Caki2 (cell line): ENCODE data around the gene RABL6. TPM values are rescaled to one million over a fixed set of nuclear protein-coding genes. Genes with fewer than 3 reads are reported as not detected.

Experiments used
- DNase-seq: peaks from one replicate; pipeline ENCODE4 v3.0.0-alpha.2; 2015; ENCODE audit warnings: low read depth
- in situ Hi-C: cut with HindIII; loops from 2 replicates; pipeline ENCODE4 v1.10.0; 2016; ENCODE audit warnings: low sequenced_read_pairs, low pct_unique_long_range_greater_than_20kb, mixed read lengths
- total RNA-seq: library from RNA; depleted of rRNA; stranded (reverse); fragments of >200 nt; shearing (Covaris generic); gene quantifications from 2 replicates; pipeline ENCODE4 v1.2.3, GENCODE V29; 2014; ENCODE audit warnings: low replicate concordance

Gene RABL6
- total RNA-seq, 1 experiment from 2014 or later, result 103 TPM

DNA sequence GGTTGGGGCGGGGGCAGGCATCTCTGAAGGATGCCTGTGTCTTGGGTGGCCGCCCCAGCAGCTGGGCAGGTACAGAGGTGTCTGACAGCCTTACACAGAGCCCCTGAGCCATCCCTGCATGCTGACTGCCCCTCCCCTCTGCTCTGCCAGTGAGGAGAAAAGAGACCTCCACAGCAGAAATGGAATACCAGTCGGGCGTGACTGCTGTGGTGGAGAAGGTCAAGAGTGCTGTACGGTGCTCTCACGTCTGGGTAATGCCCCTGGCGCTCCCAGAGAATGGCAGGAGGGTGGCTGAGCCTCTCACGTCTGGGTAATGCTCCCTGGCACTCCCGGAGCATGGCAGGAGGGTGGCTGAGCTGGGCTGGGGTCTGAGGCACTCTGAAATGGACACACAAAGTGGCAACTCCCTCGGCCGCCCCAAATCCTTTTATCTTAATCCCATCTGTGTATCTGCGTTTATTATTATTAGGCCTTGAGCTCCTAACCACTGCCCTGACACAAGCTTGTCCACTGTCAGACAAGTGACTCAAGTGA is 2.5 kb upstream of the RABL6 start:
- in situ Hi-C loops, result no loop called here

GRCh38 chr9:136806067-136806466 is 1.7 kb upstream of the RABL6 start:
- in situ Hi-C loops, result no loop called here
- DNase-seq, result no peak

More for the DNA sequence above, 2.5 kb upstream of the RABL6 start:
- DNase-seq, result no peak

DNA sequence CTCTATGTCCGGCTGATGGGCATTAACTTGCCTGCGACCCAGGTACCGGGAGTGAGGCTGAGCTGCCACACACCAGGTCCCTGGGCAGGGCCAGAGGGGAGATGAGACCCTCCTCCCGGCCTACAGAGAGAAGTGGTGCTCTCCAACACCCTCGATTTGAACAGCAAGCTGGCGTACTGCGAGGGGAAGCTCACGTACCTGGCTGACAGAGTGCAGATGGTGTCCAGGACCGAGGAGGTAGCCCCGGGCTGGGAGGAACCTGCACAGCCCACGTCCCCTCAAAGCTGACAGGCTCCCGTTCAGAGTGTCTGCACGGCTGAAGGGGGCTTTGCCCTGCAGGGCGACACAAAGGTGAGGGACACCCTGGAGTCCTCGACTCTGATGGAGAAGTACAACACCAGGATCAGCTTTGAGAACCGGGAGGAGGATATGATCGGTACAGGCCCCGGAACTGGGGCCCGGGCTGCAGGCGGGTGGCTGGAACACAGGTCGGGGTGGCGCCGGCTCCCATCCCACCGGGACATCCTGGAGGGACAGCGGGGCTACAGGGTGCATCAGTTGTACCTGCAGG is 1.0 kb upstream of the RABL6 start:
- in situ Hi-C loops, result no loop called here
- DNase-seq, result no peak

- in situ Hi-C loops, result no loop called here
These were observed 492 bp downstream of the RABL6 start for GRCh38 chr9:136808075-136808805.

DNA sequence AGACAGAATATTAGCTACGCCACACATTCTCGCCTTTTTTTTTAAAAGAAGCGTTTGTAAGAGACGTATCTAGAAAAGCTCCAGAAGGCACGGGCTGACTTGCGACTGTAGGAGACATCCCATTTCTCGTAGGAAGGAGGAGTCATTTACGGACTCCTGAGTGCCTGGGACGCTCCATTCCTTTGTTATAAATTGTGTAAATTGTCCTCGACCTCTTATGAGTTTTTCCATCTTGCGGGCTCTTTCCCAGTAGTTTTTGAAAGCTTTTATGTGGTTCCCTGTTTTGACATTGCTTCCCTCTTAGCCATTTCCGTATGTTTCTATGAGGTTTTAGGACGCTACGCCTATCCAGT is 1.0 kb downstream of the RABL6 start:
- in situ Hi-C loops, result no loop called here
- DNase-seq, result no peak

More at GRCh38 chr9:136808075-136808805, 492 bp downstream of the RABL6 start:
- peak; percentile 31 for DNase-seq

DNA sequence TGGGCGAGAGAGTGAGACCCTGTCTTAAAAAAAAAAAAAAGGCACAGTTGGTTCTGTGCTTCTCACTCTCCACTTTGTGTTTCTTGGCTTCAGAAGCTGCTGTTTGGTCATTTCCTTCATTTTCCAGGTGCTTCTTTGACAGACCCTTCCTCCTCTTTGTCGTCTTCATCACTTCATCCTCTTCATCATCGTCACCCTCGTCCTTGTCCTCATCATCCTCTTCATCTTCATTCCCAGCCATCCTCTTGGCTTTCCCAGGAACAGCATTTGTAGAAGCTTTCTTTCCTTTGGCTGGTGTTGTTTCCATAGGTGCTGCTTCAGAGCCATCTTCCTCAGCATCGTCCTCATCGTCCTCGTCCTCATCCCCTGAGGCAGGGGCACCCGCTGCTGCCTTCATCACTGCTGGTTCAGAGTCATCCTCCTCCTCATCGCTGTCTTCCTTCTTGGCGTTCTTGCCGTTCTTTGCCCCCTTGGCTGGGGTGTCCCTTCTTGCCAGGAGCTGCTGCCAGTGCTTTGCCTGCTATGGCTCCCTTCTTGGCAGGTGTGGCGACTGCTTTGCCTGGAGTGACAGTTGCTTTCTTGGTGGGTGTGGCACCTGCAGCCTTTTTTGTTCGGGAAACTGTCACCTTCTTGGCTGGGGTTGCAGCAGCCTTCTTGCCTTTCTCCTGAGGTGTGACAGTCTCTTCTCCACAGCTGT is 7.1 kb downstream of the RABL6 start:
- in situ Hi-C loops, result no loop called here
- no peak for DNase-seq

GRCh38 chr9:136815422-136815782 is 7.7 kb downstream of the RABL6 start:
- in situ Hi-C loops, result no loop called here
- no peak for DNase-seq

DNA sequence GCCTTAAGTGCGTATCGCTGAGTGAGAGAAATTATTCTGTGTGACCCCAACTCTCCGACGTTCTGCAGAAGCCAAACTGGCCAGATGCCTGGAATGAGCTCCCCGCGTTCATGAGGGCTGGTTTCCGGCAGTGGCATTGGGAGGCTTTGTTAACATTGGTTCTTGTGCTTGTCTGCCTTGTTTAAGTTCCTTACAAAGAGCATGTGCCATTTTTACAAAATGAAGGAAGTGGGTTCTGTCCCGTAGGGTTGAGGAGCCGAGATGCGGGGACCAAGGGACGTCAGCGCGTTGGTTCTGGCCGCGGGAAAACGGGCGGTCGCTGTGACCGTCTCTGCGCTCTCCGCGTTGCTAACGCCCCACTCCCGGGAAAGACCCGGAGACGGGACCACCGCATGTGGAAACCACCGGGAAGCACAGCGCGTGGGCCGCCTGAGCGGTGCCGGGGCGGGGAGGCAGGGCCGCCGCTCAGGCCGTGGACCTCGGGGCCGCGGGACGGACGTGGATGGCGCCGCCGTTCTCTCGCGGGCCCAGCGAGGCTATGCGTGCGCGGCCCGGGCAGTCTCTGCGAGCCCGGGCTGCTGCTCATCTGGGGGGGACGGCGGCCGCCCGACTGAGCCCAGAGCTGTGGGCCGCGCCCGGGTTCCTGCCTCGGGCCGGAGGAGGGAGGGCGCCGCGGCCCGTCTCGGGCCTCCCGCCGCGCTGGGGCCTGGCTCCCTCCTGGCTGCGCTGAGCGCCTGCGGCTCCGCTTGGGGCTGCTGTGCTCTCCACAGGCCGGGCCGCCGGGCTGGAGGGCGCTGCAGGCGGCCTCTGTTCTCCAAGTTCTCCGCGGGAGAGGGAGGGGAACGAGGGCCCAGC is 13.4 kb downstream of the RABL6 start:
- DNase-seq, result no peak
- in situ Hi-C loops, result no loop called here

- in situ Hi-C loops, result no loop called here
- no peak for DNase-seq
These were observed 14.2 kb downstream of the RABL6 start for GRCh38 chr9:136821826-136822544.

GRCh38 chr9:136823136-136824046 is 15.6 kb downstream of the RABL6 start:
- no peak for DNase-seq
- in situ Hi-C loops, result no loop called here

GRCh38 chr9:136824496-136825225 is 16.9 kb downstream of the RABL6 start:
- in situ Hi-C loops, result no loop called here
- DNase-seq, result no peak

DNA sequence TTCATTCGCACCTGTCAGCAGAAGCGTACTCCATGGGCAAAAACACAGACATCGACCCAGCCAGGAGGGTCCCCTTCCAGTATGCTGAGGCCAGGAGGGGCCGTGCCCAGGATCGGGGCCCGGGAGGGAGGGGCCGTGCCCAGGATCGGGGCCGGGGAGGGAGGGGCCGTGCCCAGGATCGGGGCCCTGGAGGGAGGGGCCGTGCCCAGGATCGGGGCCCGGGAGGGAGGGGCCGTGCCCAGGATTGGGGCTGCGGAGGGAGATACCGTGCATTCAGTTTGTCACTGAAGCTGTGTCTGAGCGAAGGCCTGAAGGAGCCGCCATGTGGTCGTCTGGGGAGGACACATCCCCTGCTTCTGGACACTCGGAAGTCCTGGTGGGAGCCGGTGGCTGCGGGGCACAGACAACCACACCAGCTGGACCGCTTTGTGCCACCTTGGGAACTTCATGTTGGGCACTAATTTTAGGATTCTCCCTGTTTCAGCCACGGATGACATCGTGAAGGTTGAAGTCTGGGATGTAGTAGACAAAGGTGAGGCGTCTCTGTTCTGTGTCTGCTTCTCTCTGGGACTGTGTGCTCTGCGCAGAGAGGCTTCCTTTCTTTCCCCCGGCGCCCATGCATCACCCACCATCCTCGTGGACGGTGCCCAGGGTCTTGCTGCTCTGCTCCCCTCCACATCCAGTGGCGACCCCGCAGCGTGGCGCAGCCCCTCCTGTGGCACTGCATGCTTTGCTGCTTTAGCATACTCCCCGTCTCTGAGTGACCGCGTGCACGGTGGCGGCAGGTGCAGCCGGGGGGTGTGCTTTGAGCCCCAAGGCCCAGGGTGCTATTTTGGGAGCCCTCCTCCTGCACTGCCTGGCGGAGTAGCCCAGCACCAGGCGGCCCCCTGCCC is 17.8 kb downstream of the RABL6 start:
- in situ Hi-C loops, result no loop called here
- DNase-seq, result no peak

DNA sequence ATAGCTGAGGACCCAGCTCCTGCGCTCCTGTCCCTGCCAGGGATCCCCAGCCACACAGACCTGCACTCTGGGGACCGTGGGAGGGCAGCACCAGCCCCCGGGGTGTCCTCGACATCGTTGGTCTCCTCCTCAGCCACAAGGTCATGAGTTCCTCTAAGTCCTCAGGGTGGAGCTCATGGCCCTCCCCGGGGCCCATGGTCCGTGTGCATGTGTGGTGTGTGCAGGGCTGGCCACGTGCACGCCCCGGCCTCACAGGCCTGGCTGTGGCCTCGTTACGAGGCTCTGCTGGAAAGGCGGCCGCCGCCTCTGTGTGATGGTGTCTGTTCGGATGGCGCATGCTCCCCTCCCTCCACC is 18.4 kb downstream of the RABL6 start:
- in situ Hi-C loops, result no loop called here
- no peak for DNase-seq

DNA sequence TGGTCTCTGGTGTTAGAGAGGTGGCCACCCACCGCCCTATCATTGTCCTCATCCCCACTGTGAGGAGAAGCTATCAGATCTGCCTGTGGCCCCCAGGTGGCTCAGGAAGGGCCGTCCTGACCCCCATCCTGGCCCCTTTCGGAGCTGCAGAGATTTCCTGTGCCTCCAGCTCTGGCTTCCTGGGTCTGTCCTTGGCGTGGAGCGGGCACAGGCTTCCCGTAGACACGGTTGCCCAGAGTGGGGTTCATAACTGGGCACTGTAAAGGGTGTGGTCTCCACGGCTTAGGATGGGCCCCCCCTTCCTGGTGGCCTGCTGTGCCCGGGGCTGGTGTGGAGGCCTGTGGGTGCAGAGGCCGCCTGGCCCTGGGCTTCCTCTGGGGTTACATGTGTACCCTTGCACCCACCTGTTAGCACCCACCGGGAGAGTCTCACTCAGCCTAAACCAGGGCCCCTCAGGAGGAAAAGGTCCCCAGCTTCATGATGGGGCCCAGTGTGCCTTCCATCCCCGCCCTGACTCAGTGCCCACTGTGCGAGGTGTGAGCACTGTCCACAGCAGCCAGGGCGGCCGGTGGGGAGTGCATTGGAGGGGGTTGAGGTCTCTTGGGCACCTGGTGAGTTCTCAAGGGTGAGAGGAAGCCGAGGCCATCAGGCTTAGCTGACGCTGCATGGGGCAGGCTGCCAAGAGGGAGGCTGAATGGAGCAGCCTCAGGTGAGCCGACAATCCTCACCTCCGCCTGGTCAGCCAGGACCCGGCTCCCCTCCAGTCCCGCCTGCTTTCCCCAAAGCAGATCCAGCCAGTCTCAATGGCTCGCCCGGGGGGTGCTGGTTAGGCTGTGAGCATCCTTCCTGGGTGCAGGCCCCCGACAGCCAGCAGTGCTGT is 19.2 kb downstream of the RABL6 start:
- no peak for DNase-seq
- in situ Hi-C loops, result no loop called here
